NCI-H1417 (cell line): ENCODE data around the gene CLNK.
A peak's percentile ranks its signal among the peaks of the same experiment; 100 is the strongest.

ENCODE experiments used
- DNase-seq, 3 experiments: peaks; one replicate each; lab custom pipeline; 2025; lab: John Stamatoyannopoulos, UW

Gene CLNK

DNA sequence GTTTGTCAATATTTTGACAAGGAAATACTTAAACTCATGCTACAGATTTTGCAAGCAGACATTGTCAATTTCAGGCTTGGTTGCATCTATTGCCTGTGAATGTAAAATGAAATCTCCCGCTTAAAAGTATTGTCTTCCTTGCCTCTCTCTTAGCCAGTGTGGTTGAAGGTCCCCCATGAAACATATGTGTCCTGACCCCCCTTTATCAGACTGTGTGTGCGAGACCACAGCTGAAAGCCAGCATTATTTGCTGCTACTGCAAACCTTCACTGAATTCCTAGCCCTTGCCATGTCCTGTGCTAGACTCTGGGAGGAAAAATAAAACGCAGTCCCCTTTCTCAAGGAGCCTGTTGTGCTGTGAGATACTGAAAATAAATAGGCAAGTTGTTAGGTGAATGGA, 16.6 kb upstream of the CLNK start:
- no peak for DNase-seq

DNA sequence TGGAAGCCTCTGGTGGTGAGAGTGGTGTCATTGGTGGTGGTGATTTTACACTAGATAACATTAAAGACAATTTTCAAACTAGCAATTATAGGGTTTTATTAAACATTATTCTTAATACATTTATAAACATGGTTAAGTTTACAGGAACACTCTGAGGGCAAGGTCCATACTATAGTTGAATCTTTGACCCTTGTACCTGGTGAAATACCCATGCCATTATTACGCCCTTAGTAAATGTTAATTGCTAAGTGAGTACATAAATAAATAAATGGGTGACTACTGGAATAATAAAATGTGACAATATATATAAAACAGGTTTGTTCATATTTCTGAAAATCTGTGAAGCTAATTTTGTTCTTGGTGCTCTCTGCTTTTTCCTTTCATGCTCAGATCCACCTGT, 13.6 kb upstream of the CLNK start:
- DNase-seq, result no peak

DNA sequence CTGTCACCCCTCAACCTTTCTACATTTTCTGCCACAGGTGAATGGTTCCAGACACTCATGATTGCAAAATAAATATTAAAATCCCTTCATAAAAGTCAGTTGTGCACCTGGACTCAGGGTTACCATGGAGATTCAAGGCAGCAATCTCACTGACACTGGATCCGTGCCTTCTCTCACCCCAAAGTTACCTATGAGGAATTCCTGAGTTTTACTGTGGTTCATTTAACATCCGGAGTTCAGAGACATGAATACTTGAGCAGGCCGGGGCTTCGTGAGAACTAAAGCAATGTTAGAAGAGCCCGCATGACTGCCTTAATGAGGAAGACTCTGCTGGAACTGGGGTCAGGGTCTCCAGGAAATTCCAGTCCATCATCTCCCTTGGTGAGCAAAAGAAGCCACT, 12.5 kb upstream of the CLNK start:
- DNase-seq, result peak; percentile 28 to 85 (median 77)

DNA sequence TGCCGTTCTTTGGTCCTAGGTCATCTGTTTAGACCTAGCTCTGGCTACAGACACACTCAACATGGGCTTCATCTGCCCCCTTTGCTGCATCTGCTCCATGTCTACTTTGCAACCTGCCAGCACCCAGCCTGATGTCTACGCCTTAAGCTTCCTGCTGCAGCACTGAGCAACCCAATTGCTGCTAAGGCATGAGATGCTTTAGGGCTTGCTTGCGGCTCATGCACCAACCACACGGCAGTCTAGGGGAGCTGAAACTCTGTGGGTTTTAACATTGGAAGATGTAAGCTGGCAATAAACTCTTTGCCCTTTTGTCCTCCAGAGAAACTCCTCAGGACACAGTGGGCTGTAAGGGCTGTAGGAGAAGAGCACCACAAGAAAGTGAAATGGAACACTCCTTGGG, 11.7 kb upstream of the CLNK start:
- no peak for DNase-seq

DNA sequence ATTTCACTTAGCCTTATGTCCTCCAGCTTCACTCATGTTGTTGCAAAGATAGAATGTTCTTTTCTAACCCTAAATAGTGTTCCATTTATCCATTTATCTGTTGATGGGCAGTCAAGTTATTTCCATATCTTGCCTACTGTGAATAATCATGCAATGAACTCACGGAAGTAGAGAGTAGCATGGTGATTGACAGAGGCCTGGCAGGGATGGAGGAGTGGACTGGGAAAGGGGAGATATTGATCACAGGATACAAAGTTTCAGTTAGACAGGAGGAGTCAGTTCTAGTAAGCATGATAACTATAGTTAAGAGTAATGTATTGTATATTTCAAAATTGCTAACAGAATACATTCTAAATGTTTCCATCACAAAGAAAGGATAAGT, 10.3 kb upstream of the CLNK start:
- DNase-seq, result peak in 1 of 3 experiments; percentile 48

DNA sequence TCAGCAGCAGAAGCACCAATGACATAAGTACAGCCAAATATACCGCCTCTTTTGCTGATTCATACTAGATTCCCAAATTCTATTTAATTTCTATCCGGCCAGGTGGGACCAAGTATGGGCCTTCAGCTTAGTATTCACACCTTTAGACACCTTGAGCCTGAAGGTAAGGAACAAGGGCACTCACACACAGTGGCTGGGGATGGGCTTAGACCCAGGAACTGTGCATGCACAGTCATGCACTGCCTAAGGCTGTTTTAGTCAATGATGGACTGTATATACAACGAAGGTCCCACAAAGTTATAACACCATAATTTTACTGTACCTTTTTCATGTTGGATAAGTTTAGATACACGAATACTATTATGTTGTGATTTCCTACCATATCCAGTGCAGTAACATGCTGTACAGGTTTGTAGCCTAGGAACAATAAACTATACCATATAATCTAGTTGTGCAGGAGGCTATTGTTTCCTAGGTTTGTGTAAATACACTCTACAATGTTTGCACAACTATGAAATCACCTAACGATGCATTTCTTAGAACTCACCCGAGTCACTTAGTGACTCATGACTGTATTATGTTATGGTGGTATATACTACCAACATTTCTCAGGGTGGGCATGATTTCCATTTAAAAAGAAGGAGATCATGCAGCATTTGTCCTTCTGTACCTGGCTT, 9.7 kb upstream of the CLNK start:
- peak in 2 of 3 experiments; percentile 35 to 62 for DNase-seq

DNA sequence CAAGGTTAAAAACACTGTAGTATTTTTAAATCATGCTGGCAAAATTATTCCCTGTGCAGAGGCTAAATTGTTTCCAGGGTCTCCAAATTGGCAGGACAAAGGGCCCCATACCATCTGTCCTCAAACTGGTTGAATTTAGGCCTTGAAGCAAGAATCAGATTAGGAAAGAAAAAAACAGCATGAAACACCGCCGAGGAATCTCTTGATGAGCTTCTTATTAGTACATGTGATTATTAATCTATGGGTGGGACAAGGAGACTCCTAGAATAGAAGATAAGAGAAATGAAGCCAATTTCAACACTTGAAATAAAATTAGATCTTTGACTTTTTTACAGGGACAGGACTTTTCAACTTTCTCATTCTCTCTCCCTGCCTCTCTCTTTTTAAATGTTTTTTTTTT, 7.1 kb upstream of the CLNK start:
- no peak for DNase-seq

DNA sequence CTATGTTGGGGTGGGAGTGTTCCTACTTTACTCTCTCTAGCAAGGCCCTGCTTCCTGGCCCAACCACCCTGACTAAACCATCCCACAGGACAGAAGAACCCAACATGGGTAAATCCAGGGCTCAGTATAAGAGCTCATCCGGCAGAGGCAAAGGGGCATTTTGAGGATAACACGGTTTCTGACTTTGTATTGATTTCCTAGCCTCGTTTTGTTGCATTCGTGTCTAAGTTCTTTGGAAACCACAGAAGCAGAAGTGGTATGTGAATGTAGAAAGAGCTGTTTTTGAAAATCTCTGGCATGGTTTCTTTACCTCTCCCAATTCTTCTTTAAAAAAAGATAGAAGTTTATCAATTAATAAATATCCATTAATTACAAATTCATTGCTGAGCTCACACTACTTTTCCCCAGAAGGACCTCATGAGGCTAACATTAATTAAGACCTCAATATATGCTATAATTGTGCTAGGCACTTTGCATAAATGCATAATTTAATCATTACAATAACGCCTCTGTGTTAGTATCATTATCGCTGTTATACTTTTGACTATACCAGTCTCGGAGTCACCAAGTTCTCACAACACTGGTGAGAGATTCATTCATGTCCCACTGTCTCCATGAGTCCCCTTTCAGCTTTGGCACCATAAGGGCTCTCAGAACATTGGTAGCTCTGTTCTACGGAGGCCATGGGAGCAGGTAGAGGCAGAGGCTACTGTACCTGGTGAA, 5.8 kb upstream of the CLNK start:
- peak in 1 of 3 experiments; percentile 25 for DNase-seq

DNA sequence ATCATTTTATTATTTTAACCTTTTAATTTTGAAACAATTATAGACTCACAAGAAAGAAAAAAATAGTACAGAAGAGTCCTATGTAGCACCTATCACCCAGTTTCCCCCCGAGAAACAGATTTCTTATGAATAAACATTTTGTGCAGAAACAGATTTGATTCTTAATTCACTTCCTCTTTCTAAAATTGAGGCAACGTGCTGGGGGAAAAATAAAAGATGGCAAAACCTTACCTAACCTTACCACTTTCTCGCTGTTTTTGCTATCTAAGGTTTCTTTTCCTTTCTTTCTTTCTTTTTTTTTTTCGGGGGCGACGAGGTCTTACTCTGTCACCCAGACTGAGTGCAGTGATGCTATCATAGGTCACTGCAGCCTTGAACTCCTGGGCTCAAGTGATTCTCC, 4.3 kb upstream of the CLNK start:
- no peak for DNase-seq

DNA sequence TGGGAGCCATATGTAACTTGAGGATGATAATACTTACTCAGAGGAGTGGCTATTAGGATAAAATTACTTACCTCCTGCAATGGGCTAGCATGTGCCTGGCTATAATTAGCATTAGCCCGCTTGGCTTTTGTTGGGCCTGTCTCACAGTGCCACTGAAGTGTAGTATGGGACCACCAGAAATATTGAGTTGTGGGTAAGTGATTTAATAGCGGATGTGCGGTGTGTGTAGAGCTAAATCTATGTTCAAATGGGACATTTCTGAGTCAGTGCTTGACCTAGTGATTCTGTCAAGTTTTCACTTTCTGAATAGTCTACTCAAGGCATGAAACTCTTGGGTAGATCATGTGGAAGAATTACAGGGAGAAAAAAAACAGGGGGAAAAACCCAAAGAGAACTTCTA, 3.5 kb upstream of the CLNK start:
- no peak for DNase-seq

DNA sequence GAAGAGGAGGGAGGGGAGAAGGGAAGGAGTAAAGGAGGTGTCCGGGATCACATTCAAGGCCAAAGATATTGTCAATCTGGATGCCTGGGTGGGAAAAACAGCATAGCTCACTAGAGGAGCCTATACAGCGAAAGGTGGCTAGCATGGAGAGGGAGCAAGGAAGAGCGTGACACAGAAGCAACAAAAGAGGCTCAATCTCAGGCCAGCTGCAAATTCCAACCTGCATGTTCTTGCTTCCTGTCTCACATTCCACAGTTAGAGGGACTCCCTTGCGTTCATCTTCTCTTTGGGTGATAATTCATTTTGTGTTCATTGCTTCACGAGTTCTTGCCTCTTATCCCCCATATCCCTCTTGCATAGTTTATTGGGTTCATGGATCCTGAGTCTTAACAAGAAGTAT, 3.0 kb upstream of the CLNK start:
- DNase-seq, result no peak

DNA sequence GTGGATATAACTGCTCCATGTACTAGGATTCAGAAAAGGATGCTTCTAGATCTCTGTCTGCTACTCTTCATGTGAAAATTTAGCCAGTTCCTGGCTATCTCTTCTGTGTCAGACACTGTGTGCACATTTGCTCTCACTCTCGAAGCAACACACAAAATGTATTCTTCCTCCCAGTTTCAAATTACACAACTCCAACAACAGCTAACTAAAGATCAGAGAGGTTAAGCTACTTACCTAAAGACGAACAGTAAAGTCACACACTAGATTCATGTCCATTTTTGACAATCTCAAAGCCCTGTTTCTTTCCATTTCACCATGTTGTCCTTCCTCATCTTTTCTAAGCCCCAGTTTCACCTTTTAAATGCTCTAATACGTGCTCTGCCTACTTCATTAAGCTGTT, 2.2 kb downstream of the CLNK start:
- no peak for DNase-seq

DNA sequence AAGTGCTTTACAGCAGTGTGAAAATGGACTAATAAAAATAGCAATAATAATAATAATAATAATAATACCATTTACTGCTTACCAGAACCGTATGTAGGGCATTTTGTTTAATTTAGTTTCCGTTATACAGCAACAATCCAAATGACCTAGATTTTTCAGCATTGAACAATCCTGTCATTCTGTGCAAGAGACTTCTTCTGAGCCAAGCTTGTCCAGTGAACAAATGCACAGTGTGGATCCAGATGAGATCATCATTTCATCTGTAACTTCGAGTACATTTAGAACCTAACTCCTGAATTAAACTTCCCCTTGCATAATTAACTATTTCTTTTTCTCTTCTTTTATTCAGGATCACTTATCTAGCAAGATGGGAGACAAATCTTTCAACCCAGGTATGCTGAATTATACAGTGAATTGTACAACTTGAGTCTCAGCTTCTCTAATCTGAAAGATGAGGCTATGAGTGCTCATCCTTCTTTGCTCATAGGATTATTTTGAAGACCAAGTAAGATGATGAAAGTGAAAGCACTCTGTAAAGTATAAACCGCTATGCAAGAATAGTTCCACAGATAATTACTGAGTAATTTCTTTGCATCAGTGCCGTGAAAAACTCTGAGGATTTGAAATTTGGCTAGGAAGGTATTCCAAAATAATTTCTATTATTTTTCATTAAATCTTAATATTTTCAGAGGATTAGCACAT, 6.6 kb downstream of the CLNK start:
- DNase-seq, result no peak

DNA sequence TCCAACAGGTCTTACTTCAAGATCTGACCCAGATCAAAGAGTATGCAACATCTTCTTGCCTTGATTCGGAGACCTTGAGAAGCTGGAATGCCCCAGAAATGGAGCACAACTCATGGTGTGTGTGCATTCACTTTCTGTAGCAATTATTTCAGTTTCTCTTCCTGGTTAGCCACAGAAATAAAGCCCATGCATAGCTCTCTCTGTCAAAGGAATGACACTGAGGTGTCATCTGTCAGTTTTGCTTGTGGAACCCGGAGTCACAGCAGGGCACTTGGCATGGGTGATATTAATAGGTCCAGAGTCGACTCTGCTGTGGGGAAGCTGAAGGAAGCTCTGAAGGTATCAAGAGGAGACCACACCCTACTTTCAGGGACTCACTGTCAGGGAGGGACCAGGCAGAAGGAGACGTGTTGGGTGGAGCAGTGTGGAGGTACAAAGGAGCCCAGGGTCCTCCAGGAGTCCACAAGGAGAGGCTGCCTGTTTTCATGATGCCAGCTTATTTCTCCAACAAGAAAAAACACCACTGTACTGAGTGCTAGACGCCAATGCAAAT, 10.7 kb downstream of the CLNK start:
- DNase-seq, result no peak

DNA sequence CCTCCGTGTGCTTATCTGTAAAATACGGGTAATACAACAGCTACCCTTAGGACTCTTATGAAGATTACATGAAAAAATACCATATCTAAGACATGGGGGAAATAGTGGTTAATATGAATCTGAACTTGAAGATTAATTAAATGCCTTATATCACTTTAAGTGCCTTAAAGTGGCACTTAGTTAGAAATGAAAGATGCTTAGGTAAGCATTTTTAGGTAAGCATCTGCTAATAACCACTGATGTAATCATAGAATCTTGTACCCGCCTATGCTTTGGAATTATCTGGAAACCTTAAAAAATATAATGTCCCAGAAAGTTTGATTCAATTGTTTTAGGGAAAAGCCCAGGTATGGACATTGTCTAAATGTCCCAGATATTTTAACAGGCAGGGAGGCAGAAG, 12.2 kb downstream of the CLNK start:
- DNase-seq, result no peak

DNA sequence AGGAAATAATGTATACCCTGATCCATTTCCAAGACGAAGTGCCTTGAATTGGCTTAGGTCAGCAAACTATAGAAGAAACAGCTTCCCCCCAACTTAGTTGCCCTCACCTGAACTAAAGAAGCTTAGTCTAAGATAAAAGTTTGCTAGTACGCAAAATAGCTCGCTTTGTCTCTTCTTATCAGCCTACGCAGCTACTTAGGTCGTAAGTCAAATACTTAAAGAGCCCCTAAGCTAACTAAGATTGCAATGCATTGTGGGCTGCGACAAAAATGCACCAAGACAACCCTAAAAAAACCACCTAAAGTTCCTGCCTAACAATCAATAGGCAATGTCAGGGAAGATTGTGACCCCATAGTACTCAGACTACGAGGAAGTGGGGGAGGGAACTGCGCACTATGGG, 12.8 kb downstream of the CLNK start:
- DNase-seq, result no peak

DNA sequence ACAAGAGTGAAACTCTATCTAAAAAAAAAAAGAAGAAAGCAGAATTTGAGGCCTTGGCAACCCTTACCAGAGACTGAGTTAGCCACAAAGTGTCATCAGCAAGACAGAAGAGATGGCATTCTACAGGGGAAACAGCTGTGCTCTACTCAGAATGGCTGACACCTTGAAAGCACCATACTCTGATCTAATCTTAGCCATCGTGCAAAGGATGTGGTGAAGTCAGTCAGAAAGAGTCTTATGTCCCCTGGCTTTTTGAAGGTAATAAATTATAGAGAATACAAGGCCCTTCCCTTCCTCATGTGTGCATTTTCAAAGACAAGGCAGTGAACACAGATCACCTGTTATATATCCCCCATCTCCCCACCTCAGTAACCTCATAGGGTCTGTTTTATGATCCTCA, 13.2 kb downstream of the CLNK start:
- no peak for DNase-seq

DNA sequence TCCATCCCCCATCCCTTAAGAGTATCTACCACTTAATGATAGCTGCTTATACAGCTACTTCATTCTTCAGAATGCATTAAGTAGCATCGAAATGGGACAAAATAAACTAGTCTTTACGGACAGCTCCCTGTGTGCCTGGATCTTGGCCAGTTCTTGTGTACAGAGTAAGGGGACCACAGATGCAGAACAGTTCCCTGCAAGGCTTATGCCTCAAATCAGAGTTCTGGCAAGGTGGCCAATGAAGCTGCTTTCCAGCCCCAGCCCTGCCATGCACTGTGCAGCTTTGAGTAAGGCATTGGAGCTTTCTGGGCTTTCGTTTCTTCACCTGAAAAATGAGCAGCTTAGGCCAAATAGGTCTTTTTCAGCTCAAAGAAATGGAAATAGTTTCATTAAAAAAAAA, 14.2 kb downstream of the CLNK start:
- DNase-seq, result no peak

DNA sequence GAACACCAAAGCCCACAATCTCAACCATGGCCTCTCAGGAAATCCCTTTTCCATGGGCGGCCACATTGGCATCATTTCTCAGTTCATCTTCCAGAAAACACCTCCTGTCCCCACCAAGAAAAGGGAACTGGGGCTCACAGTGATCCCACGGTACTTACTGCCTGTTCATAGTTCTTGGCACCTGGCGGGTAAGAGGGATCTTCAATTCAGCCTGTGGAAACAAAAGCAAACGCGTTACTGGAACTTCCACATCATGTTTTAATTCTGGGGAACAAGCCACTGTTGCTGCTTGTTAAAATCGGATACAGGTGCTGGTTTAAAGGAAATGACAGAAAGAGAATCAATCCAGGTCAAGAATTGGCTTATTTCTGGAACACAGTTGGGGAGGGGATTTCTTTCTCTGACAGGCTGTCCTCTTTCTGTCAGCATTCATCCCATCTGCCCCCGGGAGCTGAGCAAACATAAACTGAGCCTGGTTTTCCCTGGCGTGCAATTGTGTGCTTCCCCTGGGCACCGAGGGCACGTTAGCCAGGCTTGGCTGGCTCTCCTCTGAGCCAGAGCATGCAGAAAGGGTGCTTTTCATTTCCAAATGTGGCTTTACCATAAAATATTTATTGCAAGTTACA, 16.8 kb downstream of the CLNK start:
- DNase-seq, result peak; percentile 58 to 87 (median 68)

DNA sequence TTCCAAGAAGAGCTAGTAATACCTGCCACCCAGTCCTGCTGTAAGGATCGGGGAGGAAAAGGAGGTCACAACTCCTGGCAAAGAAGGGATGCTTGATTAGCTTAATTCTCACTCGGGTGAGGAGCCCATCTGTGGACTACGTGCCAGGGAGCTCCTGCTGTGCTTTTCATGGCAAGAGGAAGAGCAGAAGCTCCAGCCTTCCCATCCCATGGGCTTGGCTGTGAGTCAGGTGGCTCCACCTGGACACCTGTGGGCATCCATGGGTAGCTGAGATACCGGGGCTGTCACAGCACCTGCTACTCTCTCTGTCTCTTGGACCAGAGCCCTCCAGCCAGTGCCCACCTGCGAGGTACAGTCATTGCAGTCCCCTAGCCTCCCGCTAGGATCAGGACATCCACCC, 18.0 kb downstream of the CLNK start:
- peak in 1 of 3 experiments; percentile 15 for DNase-seq

DNA sequence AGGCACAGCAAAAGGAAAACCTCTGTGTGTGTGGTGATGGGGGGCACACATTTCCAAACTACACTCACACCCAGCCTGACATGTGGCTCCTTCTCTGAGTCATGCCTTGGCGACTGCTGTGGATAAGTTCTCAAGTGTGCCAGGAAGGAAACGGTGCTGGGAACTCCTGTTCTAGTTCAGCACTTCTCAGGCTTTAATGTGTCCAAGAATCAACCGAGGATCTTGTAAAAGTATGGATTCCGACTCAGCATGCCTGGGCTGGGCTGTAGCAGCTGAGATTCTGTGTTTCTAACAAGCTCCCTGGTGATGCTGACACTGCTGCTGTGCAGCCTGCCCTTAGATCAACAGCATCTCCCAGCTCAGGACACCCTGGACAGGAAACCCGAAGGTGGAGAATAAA, 20.2 kb downstream of the CLNK start:
- DNase-seq, result no peak

DNA sequence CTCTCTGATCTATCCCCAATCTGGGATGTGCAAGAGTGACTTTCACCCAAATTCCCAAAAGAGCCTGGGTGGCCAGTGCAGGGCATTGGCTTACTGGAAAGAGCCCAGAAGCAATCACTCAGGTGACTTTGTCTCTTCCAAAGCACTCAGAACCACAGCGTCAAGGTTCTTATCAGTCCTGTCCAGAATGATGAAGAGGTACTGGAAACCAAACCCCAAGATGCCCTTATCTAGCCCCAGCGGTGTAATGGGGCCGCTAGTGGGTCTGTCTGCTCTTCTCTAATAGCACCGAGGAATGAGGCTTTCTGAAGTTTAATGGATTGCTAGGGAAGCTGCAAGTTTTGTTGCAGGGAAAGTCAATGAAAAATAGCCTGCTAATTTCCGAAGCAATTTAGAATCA, 21.6 kb downstream of the CLNK start:
- DNase-seq, result no peak

DNA sequence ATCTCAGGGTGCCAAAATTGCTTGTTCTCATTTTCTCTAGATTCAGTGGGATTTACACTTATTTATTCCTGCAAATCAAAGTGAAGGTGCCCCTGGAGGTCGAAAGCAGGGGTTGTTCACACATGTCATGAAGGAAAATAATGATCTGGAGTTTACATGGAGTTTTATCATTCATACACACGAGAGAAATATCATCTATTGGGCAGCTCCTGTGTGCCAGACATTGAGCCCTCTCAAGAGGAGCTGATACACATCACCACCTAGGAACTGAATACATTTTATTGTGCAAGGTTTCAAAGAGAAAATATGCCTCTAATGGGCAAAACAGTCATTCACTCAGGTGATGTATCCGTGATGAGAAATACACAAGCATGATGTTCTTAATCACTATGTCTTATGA, 23.5 kb downstream of the CLNK start:
- DNase-seq, result no peak
